HS-27A (cell line): Measurements from ENCODE around the gene FTL.

Experiments used
- DNase-seq: peaks from one replicate; pipeline ENCODE4 v3.0.0-alpha.2; 2012; ENCODE audit warnings: low read depth, missing footprints

The FTL gene

DNA sequence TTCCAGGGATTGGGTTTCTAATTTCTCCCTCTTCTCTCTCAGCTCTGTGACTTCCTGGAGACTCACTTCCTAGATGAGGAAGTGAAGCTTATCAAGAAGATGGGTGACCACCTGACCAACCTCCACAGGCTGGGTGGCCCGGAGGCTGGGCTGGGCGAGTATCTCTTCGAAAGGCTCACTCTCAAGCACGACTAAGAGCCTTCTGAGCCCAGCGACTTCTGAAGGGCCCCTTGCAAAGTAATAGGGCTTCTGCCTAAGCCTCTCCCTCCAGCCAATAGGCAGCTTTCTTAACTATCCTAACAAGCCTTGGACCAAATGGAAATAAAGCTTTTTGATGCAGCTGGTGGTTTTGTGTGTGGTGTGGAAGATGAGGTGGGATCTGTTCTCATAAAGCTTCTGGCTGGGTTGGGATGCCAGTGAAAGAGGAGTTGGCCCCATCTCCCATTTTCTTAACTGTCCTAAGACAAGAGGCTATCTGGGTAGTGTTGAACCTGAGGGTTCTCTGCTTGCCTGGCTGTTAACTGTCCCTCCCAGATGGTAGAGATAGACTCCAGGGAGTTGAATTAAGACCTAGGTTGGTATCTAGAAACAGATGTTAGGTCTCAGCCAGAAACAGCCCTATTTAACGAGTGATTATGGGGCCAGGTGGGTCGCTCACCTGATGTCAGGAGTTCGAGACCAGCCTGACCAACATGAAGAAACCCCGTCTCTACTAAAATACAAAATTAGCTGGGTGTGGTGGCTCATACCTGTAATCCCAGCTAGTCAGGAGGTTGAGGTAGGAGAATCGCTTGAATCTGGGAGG, 1.6 kb downstream of the FTL start:
- DNase-seq: no peak

- DNase-seq: no peak
Observed at GRCh38 chr19:48967346-48968178, 2.5 kb downstream of the FTL start.

GRCh38 chr19:48968179-48968661, 3.1 kb downstream of the FTL start:
- no peak for DNase-seq

GRCh38 chr19:48968813-48969218, 3.7 kb downstream of the FTL start:
- DNase-seq: no peak

GRCh38 chr19:48969276-48970138, 4.4 kb downstream of the FTL start:
- no peak for DNase-seq

DNA sequence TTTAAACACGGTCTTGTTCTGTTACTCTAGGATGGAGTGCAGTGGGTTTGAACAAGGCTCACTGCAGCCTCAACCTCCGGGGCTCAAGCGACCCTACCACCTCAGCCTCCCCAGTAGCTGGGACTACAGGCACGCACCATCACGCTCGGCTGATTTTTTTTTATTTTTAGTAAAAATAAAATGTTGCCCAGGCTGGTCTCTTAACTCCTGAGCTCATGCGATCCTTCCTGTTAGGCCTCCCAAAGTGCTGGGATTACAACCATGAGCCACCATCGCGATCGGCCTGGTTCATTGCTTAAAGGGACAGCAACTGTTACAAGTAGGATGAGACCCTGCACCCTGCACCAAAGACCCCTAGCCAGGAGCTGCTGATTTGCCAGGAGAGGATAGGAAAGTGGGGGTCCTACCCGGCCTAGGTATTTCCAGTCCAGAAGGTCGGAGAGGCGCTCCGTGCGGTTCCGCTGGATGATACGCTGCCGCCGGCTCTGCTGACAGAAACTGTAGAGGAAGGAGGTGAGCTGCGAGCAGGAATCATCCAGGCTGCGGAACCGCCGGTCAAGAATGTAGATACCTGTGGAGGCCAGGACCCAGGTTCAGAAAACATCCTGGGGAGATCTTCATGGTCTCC, 5.1 kb downstream of the FTL start:
- no peak for DNase-seq

- no peak for DNase-seq
Observed at GRCh38 chr19:48970923-48971395, 5.8 kb downstream of the FTL start.

DNA sequence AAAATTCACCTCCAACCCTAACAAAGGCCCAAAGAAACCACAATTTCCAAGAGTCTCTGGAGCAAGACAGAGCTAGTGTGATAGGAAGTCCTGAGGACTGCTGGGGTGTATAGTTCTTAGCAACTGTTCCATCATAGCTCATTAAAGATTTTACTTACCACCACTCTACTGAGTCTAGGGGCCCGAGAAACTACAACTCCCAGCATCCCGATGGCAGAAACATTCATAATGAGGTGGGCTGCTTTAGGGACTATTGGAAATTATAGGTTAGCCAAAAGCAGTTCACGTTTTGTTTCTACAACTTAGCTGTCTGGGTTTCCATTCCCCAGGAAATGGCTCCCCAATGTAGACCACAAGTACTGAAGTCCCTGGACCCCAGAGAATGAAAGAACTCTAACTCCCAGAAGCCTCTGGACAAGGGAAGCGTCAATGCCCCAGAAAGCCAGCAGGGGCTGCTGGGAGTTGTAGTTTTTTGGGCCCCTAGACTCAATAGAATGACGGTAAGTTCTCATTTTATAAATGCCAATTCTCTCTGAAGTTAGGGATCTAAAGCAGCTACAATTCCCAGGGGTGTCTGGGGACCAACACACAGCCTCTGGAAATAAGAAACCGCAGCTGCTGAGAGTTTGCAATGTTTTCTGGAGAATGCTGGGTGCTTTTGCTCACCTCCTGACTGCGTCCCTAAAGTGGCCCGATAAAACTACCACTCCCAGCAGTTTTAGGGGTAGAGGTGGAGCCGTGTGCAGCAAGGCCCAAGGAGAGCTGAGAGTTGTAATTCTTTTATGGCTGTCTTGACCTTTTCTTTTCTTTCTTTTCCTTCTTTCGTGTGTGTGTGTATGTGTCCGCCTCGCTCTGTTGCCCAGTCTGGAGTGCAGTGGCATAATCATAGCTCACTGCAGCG, 11.1 kb downstream of the FTL start:
- DNase-seq: no peak

DNA sequence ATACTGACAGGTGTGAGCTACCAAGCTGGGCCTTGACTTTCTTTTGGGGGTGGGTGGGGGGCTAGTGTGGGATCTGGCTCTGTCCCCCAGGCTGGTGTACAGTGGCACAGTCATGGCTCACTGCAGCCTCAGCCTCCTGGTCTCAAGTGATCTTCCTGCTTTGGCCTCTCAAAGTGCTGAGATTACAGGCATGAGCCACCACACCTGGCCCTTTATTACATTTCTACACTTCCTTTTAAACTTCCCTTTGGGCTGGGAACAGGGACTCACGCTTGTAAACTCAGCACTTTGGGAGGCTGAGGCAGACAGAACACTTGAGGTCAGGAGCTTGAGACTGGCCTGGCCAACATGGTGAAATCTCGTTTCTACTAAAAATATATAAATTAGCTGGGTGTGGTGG, 12.0 kb downstream of the FTL start:
- no peak for DNase-seq

GRCh38 chr19:48982280-48982679, 17.2 kb downstream of the FTL start:
- no peak for DNase-seq

- no peak for DNase-seq
Observed at GRCh38 chr19:48985711-48986110, 20.6 kb downstream of the FTL start.

DNA sequence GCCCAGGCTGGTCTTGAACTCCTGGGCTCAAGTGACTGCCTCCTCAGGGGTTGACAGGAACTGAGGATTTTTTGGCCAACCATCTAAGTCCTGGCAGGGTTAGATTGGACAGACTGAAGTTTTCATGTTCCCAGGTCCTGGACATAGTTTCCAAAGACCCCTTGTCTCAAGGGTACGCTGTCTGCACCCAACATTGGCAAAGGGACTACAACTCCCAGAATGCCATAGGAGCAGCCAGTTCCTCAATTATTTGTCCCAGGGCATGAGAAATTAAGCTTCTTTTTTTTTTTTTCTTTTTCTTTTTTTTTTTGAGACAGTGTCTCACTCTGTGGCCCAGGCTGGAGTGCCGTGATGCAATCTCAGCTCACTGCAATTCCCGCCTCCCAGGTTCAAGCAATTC, 21.1 kb downstream of the FTL start:
- no peak for DNase-seq

DNA sequence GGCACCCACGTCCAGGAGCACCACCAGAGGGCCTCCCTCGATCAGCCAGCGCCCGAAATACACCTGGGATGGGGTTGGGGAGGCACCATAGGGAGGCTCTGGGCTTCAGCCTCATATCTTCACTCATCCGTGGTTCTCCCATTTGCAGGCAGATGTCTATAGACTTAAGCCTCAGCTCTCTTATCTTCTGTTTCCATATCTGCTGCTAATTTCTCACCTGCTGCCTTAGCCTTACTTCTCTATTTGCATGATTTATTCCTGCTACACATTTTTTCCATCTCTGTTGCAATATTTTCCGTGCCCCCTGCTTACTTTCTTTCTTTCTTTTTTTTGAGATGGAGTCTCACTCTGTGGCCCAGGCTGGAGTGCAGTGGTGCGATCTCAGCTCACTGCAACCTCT, 22.2 kb downstream of the FTL start:
- DNase-seq: no peak

DNA sequence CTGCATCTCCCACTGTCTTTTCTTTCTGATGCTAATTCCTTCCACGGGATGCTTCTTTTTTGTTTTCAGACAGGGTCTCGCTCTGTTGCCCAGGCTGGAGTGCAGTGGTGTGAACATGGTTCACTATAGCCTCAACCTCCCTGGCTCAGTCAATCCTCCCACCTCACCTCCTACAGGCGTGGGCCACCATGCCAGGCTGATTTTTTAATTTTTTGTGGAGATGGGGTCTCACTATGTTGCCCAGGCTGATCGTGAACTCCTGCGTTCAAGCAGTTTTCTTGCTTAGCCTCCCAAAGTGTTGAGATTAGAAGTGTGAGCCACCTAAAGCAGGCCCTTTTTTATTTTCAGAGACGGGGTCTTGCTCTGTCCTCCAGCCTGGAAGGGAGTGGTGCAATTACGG, 23.2 kb downstream of the FTL start:
- DNase-seq: no peak

DNA sequence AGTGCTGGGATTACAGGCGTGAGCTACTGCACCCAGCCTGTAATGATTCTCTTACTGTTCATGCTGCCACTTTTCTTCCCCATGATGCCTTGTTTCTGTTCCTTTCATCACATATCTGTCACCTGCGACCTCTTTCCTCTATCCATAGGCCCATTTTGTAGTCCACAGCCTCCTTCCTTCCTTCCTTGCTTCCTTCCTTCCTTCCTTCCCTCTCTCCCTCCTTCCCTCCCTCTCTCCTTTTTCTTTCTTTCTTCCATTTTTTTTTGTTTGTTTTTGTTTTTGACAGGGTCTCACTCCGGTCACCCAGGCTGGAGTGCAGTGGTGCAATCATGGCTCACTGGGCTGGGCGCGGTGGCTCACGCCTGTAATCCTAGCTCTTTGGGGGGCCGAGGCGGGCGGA, 23.8 kb downstream of the FTL start:
- DNase-seq: no peak

- no peak for DNase-seq
Observed at GRCh38 chr19:48989701-48990291, 24.7 kb downstream of the FTL start.

GRCh38 chr19:48990400-48990799, 25.3 kb downstream of the FTL start:
- DNase-seq: no peak

- no peak for DNase-seq
Observed at GRCh38 chr19:48991011-48991609, 26.0 kb downstream of the FTL start.

- no peak for DNase-seq
Observed at GRCh38 chr19:48991873-48992580, 26.9 kb downstream of the FTL start.
